Fibroblast of villous mesenchyme (primary cell): ENCODE measurements around the gene TICRR. TPM values are rescaled to one million over a fixed set of nuclear protein-coding genes. Genes with fewer than 3 reads are reported as not detected.
"Not testable (repeated sequence)": the region's sequence is repeated elsewhere in the genome, so short reads cannot be mapped to it uniquely, and the experiment has no call there.

ENCODE experiments used
- DNase-seq: peaks from one replicate; pipeline ENCODE4 v3.0.0-alpha.2; 2010; ENCODE audit warnings: low read depth
- H3K4me3 ChIP-seq: 2 replicates; pipeline ENCODE4 v1.5.1; 2011; ENCODE audit warnings: low read depth, mild to moderate bottlenecking, low read length
- CTCF ChIP-seq: IDR thresholded peaks from 2 replicates; pipeline ENCODE4 v1.5.1; 2012; ENCODE audit warnings: low read depth, mild to moderate bottlenecking, low read length; ENCODE audit not compliant: insufficient read depth
- total RNA-seq: library from RNA; depleted of rRNA; stranded (reverse); fragments of >200 nt; gene quantifications from 2 replicates; pipeline ENCODE4 v1.2.3, GENCODE V29; 2012

TICRR gene
- total RNA-seq, 1 donor, result 5.2 TPM

DNA sequence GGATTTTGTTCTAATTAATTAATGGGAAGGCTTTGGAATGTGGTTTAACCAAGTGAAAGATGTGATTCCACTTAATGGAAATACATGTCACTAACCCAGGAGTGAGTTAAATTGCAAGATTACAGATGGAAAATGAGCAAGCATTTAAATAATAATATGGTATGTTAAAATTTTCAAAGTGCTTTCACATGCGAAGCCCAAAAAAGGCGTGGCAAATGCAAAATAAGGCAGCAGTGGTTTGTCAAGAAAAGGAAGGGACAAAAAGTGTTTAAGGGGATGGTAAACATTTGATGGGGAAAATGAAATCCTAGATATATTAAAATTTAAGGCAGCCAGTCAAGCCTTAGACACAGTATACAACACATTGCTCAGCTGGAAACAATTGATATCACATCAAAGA lies 2.9 kb downstream of the TICRR start:
- no peak for DNase-seq
- H3K4me3 ChIP-seq, result peak overlapping the region; percentile 48
- TF ChIP-seq CTCF, result no peak

- not testable (repeated sequence) for H3K4me3 ChIP-seq, DNase-seq
Observed at GRCh38 chr15:89580747-89581146, 5.5 kb downstream of the TICRR start.

GRCh38 chr15:89586651-89587050 lies 11.4 kb downstream of the TICRR start:
- TF ChIP-seq CTCF, result no peak
- DNase-seq, result no peak

GRCh38 chr15:89587955-89588354 lies 12.7 kb downstream of the TICRR start:
- no peak overlapping the region for H3K4me3 ChIP-seq
- DNase-seq, result peak; percentile 31
- TF ChIP-seq CTCF, result no peak

More at GRCh38 chr15:89586651-89587050, 11.4 kb downstream of the TICRR start:
- H3K4me3 ChIP-seq, result no peak overlapping the region

DNA sequence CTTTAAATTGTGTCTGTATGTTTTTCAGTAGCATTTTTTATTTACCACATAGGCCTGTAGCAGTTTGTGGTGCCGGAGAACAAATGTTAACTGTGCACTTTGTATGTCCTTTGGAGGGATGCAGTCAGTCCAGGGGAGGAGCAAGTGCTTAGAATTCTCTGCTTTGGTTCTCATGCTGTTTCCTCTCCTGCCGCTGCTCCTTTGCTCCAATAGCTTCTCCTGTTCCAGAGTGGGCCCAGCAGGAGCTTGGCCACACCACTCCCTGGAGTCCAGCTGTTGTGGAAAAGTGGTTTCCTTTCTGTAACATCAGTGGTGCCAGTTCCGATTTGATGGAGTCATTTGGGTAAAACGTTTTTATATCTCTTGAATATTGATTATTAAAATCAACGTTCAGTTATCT lies 16.6 kb downstream of the TICRR start:
- TF ChIP-seq CTCF, result no peak
- no peak for DNase-seq
- no peak overlapping the region for H3K4me3 ChIP-seq

GRCh38 chr15:89593018-89593417 lies 17.7 kb downstream of the TICRR start:
- no peak for TF ChIP-seq CTCF
- peak; percentile 81 for DNase-seq

GRCh38 chr15:89599021-89599420 lies 23.8 kb downstream of the TICRR start:
- DNase-seq, result no peak
- no peak overlapping the region for H3K4me3 ChIP-seq
- no peak for TF ChIP-seq CTCF

More at GRCh38 chr15:89593018-89593417, 17.7 kb downstream of the TICRR start:
- H3K4me3 ChIP-seq, result no peak overlapping the region

DNA sequence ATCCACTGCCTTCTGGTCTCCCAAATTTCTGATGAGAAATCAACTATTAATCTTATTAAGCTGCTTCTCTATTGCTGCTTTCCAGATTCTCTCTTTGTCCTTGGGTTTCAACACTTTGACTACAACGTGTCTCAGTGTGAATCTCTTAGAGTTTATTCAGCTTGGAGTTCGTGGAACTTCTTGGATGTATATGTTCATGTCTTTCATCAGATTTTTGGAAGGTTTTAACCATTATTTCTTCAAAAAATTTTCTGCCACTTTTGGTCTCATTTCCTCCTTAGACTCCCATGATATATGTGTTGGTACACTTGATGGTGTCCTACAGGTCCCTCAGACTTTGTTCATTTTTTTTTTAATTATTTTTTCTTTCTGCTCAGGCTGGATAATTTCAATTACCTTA lies 36.0 kb downstream of the TICRR start:
- H3K4me3 ChIP-seq, result no peak overlapping the region
- no peak for DNase-seq
- no peak for TF ChIP-seq CTCF
